ENCODE measurements around the gene KIAA1671.

DNA sequence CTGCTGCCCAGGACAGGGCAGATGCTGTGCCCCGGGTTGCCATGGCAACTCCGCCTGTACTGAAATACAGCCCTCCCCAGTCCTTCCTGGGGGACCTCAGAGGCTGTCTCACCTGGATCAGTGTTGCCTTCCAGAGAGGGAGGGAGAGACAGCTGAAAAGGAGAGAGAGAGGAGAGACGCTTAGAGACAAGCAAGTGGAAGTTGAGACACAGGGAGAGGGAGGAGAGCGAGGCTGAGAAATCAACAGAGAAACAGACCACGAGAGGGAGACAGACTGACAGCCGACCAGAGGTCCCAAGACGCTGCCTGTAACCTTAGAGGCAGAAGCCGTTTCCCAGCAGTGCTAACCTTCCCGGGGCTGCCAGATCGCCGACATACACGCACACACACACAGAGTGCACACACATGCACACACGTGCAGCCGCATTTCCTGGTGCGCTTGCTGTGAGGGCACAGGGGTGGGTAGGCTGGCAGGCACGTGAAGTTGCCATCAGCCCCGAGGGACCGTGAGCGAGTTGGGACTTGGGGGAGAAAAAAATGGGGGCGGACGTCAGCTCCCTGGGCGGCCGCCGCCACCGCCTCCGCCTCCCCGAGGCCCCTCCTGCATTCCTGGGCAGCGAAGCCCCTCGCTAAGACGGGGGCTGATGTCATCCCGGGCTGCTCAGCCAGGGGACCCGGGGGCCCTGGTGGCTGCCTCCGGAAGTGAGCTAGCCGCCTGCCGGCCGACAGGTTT is 158.5 kb downstream of the KIAA1671 start:
- TF ChIP-seq, protein P1, sequence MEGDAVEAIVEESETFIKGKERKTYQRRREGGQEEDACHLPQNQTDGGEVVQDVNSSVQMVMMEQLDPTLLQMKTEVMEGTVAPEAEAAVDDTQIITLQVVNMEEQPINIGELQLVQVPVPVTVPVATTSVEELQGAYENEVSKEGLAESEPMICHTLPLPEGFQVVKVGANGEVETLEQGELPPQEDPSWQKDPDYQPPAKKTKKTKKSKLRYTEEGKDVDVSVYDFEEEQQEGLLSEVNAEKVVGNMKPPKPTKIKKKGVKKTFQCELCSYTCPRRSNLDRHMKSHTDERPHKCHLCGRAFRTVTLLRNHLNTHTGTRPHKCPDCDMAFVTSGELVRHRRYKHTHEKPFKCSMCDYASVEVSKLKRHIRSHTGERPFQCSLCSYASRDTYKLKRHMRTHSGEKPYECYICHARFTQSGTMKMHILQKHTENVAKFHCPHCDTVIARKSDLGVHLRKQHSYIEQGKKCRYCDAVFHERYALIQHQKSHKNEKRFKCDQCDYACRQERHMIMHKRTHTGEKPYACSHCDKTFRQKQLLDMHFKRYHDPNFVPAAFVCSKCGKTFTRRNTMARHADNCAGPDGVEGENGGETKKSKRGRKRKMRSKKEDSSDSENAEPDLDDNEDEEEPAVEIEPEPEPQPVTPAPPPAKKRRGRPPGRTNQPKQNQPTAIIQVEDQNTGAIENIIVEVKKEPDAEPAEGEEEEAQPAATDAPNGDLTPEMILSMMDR (IDR thresholded peaks at IDR 0.05), result peak; percentile 16
- no peak for TF ChIP-seq EZH2 (IDR thresholded peaks at IDR 0.05; ENCODE audit: borderline replicate concordance, insufficient read depth, low read depth, low read length, poor library complexity, severe bottlenecking)
